Activated CD8-positive, alpha-beta T cell treated with anti-CD3 and anti-CD28 coated beads for 36 hours (primary cell): ENCODE data around the gene CYRIA. TPM values are rescaled to one million over a fixed set of nuclear protein-coding genes. Genes with fewer than 3 reads are reported as not detected.

Source experiments
- ATAC-seq: fragments of 200-7000 bp; cut with Tn5 transposase; one replicate; pipeline ENCODE4 v1.10.0; 2021; ENCODE audit warnings: mild to moderate bottlenecking, moderate library complexity
- CTCF ChIA-PET: fragments of 350-600 bp; sonication (Branson Sonifier 250); formaldehyde crosslinking; loops from one replicate; lab custom pipeline; 2021; ENCODE audit warnings: antibody characterized with exemption; lab: Charles Lee
- POLR2A ChIA-PET: fragments of 350-600 bp; sonication (Branson Sonifier 250); formaldehyde crosslinking; loops from one replicate; lab custom pipeline; 2021; ENCODE audit warnings: antibody characterized with exemption; lab: Charles Lee
- DNase-seq: peaks from one replicate; pipeline ENCODE4 v3.0.0-alpha.2; 2020
- H3K27ac Mint-ChIP-seq: one replicate; pipeline ENCODE4 v1.8.0; 2021; ENCODE audit warnings: mild to moderate bottlenecking, mixed read lengths
- H3K27me3 Mint-ChIP-seq: one replicate; pipeline ENCODE4 v1.8.0; 2021; ENCODE audit warnings: mixed read lengths
- H3K36me3 Mint-ChIP-seq: one replicate; pipeline ENCODE4 v1.8.0; 2021; ENCODE audit warnings: low read depth, mixed read lengths
- H3K4me1 Mint-ChIP-seq: one replicate; pipeline ENCODE4 v1.8.0; 2021; ENCODE audit warnings: low read depth, mixed read lengths
- H3K4me3 Mint-ChIP-seq: one replicate; pipeline ENCODE4 v1.8.0; 2021; ENCODE audit warnings: mild to moderate bottlenecking, moderate library complexity, mixed read lengths
- H3K9me3 Mint-ChIP-seq: one replicate; pipeline ENCODE4 v1.8.0; 2021; ENCODE audit warnings: mixed read lengths
- CTCF ChIP-seq: fragments of 200-600 bp; IDR thresholded peaks from one replicate; pipeline ENCODE4 v1.8.0; 2022; ENCODE audit warnings: antibody characterized with exemption, mild to moderate bottlenecking
- intact Hi-C: fragments of 100-400 bp; cut with micrococcal nuclease; formaldehyde crosslinking; loops from one replicate; pipeline ENCODE4 v1.10.0; 2022
- total RNA-seq, 2 experiments: library from RNA; stranded (reverse); gene quantifications; one replicate each; pipeline ENCODE4 v1.2.3, GENCODE V29; 2021

CYRIA gene
- total RNA-seq, 2 experiments from 2014 or later = 0.70 to 0.72 TPM

DNA sequence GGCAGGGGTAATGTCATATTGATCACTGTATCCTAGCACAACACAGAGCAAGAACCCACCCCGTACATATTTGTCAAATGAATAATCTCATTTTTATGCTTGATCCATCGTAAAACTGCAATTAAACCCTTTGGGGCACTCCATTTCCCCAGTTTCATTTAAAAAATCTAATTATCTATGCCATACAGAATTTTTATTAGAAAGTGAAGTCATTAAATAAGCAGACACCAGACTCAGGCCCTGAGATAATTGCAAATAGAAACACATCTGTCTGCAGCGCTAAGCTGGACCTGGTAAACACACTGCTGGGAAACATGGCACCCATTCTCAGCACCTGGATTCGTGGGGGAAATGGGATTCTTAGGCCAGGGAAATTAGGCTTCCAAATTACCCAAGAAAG lies 5.1 kb downstream of the CYRIA start:
- Mint-ChIP-seq H3K4me3 (no peak overlapping the region), H3K9me3 (no peaks in the 10 kb centered on the region), H3K27ac (no peak overlapping the region), H3K36me3 (no peaks in the 10 kb centered on the region), H3K4me1 (peaks cover 10% of the 10 kb centered on the region), H3K27me3 (peaks cover 34% of the 10 kb centered on the region)
- ChIA-PET POLR2A (no interaction called here), CTCF (no interaction called here)
- ATAC-seq = no peak
- intact Hi-C loops = no loop called here
- DNase-seq = no peak
- TF ChIP-seq CTCF = no peak

GRCh38 chr2:16660114-16660513 lies 5.5 kb downstream of the CYRIA start:
- intact Hi-C loops = no loop called here
- H3K27ac Mint-ChIP-seq = no peak overlapping the region
- no peak for TF ChIP-seq CTCF
- ChIA-PET POLR2A (no interaction called here), CTCF (no interaction called here)
- no peak overlapping the region for H3K4me3 Mint-ChIP-seq
- H3K36me3 Mint-ChIP-seq = no peaks in the 10 kb centered on the region
- peaks cover 32% of the 10 kb centered on the region for H3K27me3 Mint-ChIP-seq
- H3K9me3 Mint-ChIP-seq = no peaks in the 10 kb centered on the region
- ATAC-seq = no peak
- DNase-seq = no peak
- peaks cover 10% of the 10 kb centered on the region for H3K4me1 Mint-ChIP-seq

DNA sequence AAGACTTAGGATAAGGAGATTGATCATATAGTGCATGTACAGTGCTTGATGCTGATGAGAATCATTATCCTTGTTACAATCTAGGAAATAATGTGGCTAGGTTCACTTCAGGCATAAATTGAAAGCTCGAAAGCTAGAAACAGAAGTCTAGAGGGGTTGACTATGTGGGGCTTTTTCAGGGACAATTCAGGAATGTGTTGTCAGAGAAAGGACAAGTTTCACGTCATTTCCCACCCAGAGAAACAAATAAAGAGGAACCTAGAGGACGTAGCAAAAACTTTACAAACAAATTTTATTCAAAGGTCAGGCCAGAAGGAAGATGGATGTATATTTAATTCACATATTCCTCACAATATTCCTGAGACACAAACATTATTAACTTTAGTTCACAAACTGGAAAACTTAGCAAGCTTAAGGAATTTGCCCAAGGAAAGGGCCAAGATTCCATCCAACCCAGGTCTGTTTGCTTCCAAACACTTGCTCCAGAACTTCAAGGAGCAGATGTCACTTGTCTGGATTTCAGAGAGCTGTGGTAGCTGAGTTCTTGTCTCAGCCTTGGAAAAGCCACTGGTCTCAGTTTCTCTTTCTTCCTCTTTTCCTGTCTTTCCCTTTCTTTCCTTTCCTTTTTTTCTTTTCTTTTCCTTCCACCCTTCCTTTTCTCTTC lies 7.4 kb downstream of the CYRIA start:
- Mint-ChIP-seq H3K27me3 (peaks cover 14% of the 10 kb centered on the region), H3K4me3 (no peak overlapping the region), H3K4me1 (no peaks in the 10 kb centered on the region), H3K36me3 (no peaks in the 10 kb centered on the region), H3K9me3 (no peaks in the 10 kb centered on the region), H3K27ac (no peak overlapping the region)
- ATAC-seq (no peak), DNase-seq (no peak)
- intact Hi-C loops = no loop called here
- no peak for TF ChIP-seq CTCF
- POLR2A ChIA-PET = no interaction called here
- CTCF ChIA-PET = interaction anchor here (1.0 kb wide), 1 partner anchor 16 kb away, joined by 3 read pairs; no protein-coding TSS in a partner anchor

GRCh38 chr2:16657671-16658070 lies 8.0 kb downstream of the CYRIA start:
- no peak for ATAC-seq
- no peak for TF ChIP-seq CTCF
- no peak for DNase-seq
- Mint-ChIP-seq H3K27ac (no peak overlapping the region), H3K9me3 (no peaks in the 10 kb centered on the region), H3K27me3 (peaks cover 9% of the 10 kb centered on the region), H3K4me3 (no peak overlapping the region), H3K4me1 (no peaks in the 10 kb centered on the region), H3K36me3 (no peaks in the 10 kb centered on the region)
- intact Hi-C loops = no loop called here
- POLR2A ChIA-PET = no interaction called here
- CTCF ChIA-PET = interaction anchor here (1.0 kb wide), 1 partner anchor 15 kb away, joined by 3 read pairs; no protein-coding TSS in a partner anchor

DNA sequence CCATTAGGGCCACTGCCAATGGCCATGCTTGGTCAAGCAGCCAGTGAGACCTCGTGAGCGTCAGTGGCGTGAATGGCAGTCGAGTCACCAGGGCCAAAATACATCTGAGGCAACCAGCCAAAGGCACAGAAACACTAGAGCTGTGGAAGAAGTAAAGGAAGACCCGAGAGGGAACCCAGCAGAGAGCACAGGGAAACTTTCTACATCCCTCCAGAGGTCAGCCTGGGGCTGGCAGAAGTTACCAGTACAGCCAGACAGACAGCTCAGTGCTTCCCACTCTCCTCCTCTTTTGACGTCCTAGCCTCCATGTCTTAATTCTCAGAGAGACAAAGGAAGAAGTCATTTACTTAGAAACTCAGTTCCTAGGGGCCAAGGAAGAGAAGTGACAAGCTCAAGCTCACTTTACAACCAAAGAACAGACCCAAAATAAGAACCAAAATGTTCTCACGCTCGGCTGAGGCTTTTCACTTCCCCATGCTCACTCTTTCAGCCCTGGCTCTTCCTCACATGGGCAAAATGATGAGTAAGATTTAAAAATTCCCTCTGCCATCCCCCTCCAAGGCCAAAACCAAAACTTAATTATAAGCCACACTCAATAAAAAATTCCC lies 8.7 kb downstream of the CYRIA start:
- POLR2A ChIA-PET = no interaction called here

More for the DNA sequence above, 8.7 kb downstream of the CYRIA start:
- no peak for TF ChIP-seq CTCF
- Mint-ChIP-seq H3K4me1 (no peaks in the 10 kb centered on the region), H3K27ac (no peak overlapping the region), H3K27me3 (peaks cover 7% of the 10 kb centered on the region), H3K4me3 (no peak overlapping the region), H3K36me3 (no peaks in the 10 kb centered on the region), H3K9me3 (no peaks in the 10 kb centered on the region)
- CTCF ChIA-PET = no interaction called here
- ATAC-seq (no peak), DNase-seq (no peak)
- intact Hi-C loops = no loop called here
